PFSK-1 (cell line): ENCODE measurements around the gene CTTNBP2.

Experiments used
- TAF1 ChIP-seq: IDR thresholded peaks from 2 replicates; pipeline ENCODE4 v1.6.1; 2012; ENCODE audit warnings: low read length, control low read depth, borderline replicate concordance; ENCODE audit not compliant: insufficient read depth
- TF ChIP-seq, protein P1 (sequence below), 2 experiments: IDR thresholded peaks; 2 replicates each; pipeline versions ENCODE4 v1.6.1 to v1.8.0; 2011 to 2012; ENCODE audit warnings: low read depth in 2 of 2, low read length in 2 of 2, control low read depth in 1 of 2, inconsistent platforms in 1 of 2, mild to moderate bottlenecking in 1 of 2, moderate library complexity in 1 of 2; ENCODE audit not compliant: insufficient read depth in 1 of 2

DNA sequence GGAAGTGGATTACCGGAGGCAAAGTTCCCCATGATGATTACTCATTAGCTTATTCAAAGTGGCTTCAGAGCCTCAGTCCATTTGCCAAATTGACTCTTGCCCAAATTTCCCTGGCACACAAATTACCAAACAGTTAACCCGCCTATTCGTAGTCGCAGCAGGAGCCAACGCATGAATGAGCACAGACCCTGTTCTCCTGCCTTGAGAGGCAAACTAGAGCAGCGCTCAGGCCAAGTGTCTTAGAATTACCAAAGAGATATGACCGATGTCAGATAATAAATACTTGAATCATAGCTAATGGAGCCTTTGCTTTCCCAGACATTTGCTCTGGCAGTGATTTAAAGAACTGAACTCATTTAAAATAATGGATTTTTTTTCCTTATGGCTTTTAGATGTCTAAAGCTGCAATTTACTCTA, 64.9 kb downstream of the CTTNBP2 start:
- TF ChIP-seq TAF1: no peak
- TF ChIP-seq, protein P1, sequence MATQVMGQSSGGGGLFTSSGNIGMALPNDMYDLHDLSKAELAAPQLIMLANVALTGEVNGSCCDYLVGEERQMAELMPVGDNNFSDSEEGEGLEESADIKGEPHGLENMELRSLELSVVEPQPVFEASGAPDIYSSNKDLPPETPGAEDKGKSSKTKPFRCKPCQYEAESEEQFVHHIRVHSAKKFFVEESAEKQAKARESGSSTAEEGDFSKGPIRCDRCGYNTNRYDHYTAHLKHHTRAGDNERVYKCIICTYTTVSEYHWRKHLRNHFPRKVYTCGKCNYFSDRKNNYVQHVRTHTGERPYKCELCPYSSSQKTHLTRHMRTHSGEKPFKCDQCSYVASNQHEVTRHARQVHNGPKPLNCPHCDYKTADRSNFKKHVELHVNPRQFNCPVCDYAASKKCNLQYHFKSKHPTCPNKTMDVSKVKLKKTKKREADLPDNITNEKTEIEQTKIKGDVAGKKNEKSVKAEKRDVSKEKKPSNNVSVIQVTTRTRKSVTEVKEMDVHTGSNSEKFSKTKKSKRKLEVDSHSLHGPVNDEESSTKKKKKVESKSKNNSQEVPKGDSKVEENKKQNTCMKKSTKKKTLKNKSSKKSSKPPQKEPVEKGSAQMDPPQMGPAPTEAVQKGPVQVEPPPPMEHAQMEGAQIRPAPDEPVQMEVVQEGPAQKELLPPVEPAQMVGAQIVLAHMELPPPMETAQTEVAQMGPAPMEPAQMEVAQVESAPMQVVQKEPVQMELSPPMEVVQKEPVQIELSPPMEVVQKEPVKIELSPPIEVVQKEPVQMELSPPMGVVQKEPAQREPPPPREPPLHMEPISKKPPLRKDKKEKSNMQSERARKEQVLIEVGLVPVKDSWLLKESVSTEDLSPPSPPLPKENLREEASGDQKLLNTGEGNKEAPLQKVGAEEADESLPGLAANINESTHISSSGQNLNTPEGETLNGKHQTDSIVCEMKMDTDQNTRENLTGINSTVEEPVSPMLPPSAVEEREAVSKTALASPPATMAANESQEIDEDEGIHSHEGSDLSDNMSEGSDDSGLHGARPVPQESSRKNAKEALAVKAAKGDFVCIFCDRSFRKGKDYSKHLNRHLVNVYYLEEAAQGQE (IDR thresholded peaks at IDR 0.05; ENCODE audit: insufficient read depth in 1 of 2, low read depth in 2 of 2, low read length in 2 of 2): no peak
